OCI-LY7 (cell line): Measurements from ENCODE around the gene JOSD2. TPM values are rescaled to one million over a fixed set of nuclear protein-coding genes. Genes with fewer than 3 reads are reported as not detected.

Experiments used
- BruUV-seq: library from RNA; stranded (reverse); fragments of 400-500 nt; replicated peaks from 2 replicates; lab custom pipeline; 2021; lab: Mats Ljungman, UMichigan
- CTCF ChIA-PET: fragments of 300-600 bp; sonication (Branson Sonifier 250); formaldehyde crosslinking; loops from one replicate; lab custom pipeline; 2022; ENCODE audit warnings: antibody characterized with exemption; ENCODE audit not compliant: unreplicated experiment; lab: Charles Lee
- POLR2A ChIA-PET: fragments of 300-600 bp; sonication (Branson Sonifier 250); formaldehyde crosslinking; loops from one replicate; lab custom pipeline; 2022; ENCODE audit warnings: antibody characterized with exemption; lab: Charles Lee
- DNase-seq: peaks from one replicate; pipeline ENCODE4 v3.0.0-alpha.2; 2015; ENCODE audit warnings: low spot score
- H2AFZ ChIP-seq: fragments of 200-600 bp; sonication (generic), shearing (Covaris generic); 2 replicates; pipeline ENCODE4 v1.6.1; 2014; ENCODE audit warnings: mild to moderate bottlenecking, antibody characterized with exemption, low read length, moderate library complexity
- H3K27ac ChIP-seq: fragments of 200-600 bp; sonication (generic); 2 replicates; pipeline ENCODE4 v1.5.1; 2014; ENCODE audit warnings: mixed run types, low read depth, mild to moderate bottlenecking, moderate library complexity, low read length, inconsistent platforms; ENCODE audit not compliant: poor library complexity, severe bottlenecking
- H3K36me3 ChIP-seq: fragments of 200-600 bp; sonication (generic); 2 replicates; pipeline ENCODE4 v1.6.1; 2014; ENCODE audit warnings: mild to moderate bottlenecking, antibody characterized with exemption, low read length, moderate library complexity, mixed read lengths; ENCODE audit not compliant: insufficient read depth
- H3K4me1 ChIP-seq: fragments of 200-600 bp; sonication (generic); 2 replicates; pipeline ENCODE4 v1.5.1; 2014; ENCODE audit warnings: mild to moderate bottlenecking, low read length; ENCODE audit not compliant: insufficient read depth, poor library complexity, severe bottlenecking
- H3K4me2 ChIP-seq: fragments of 200-600 bp; sonication (generic); 2 replicates; pipeline ENCODE4 v1.6.1; 2014; ENCODE audit warnings: mild to moderate bottlenecking, low read length
- H3K4me3 ChIP-seq: fragments of 200-600 bp; sonication (generic); 2 replicates; pipeline ENCODE4 v1.5.1; 2014; ENCODE audit warnings: mild to moderate bottlenecking, low read depth, low read length; ENCODE audit not compliant: poor library complexity, severe bottlenecking
- H3K79me2 ChIP-seq: fragments of 200-600 bp; sonication (generic); 2 replicates; pipeline ENCODE4 v1.6.1; 2016; ENCODE audit warnings: low read depth, mild to moderate bottlenecking, low read length, moderate library complexity, mixed read lengths; ENCODE audit not compliant: insufficient read depth
- H3K9me2 ChIP-seq: fragments of 200-600 bp; sonication (generic); 2 replicates; pipeline ENCODE4 v1.6.1; 2016; ENCODE audit warnings: mild to moderate bottlenecking, low read length, mixed read lengths; ENCODE audit not compliant: insufficient read depth
- H3K9me3 ChIP-seq: fragments of 200-600 bp; sonication (generic); 2 replicates; pipeline ENCODE4 v1.6.1; 2014; ENCODE audit warnings: mild to moderate bottlenecking, mixed run types, low read length, mixed read lengths
- H4K20me1 ChIP-seq: fragments of 200-600 bp; sonication (generic); 2 replicates; pipeline ENCODE4 v1.6.1; 2014; ENCODE audit warnings: mild to moderate bottlenecking, antibody characterized with exemption, low read length, moderate library complexity, mixed read lengths; ENCODE audit not compliant: insufficient read depth
- EZH2phosphoT487 ChIP-seq: fragments of 200-600 bp; sonication (generic); IDR thresholded peaks from 2 replicates; pipeline ENCODE4 v1.6.1; 2018; ENCODE audit warnings: low read depth, borderline replicate concordance, mild to moderate bottlenecking, mixed run types, antibody characterized with exemption, low read length, moderate library complexity, mixed read lengths
- intact Hi-C: fragments of 100-400 bp; cut with micrococcal nuclease; formaldehyde crosslinking; loops from one replicate; pipeline ENCODE4 v1.10.0; 2022; ENCODE audit not compliant: unreplicated experiment
- total RNA-seq, 2 experiments: library from RNA; depleted of rRNA in 1 of 2; stranded (reverse); fragments of >200 nt in 1 of 2; shearing (Covaris generic) in 1 of 2; gene quantifications; 2 replicates each; pipeline ENCODE4 v1.2.3, GENCODE V29; 2014 to 2022
- TF ChIP-seq, protein P1 (sequence below): fragments of 200-600 bp; sonication (generic); conservative IDR thresholded peaks from 2 replicates; pipeline ENCODE4 v1.5.1; 2014; ENCODE audit warnings: mild to moderate bottlenecking, antibody characterized with exemption, low read length, moderate library complexity, mixed read lengths

JOSD2 gene
- total RNA-seq, 2 experiments from 2014 or later, result 13.0 to 17.8 TPM

GRCh38 chr19:50465986-50466705 lies 44.8 kb downstream of the JOSD2 start:
- no peak overlapping the region for H2AFZ ChIP-seq

DNA sequence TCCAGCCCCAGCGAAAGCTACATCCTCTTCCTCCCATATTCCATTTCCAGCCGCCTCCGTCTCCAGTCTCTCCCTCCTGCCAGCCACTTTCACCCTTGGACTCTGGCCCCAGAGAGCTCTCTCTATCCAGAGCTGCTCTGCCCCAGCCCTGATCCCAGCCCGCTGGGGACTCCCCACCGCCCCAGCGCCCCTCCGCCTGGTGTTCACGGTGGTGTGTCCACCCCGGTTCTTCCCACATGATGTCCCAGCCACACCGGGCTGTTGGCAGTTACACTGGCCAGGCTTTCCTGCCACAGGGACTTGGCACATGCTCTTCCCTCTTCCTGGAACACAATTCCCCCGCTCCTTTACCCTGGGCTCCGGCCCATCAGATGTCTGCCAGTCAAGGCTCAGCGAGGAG lies 46.0 kb downstream of the JOSD2 start:
- H4K20me1 ChIP-seq, result no peaks in the 10 kb centered on the region
- H3K4me2 ChIP-seq, result no peak overlapping the region
- H3K9me2 ChIP-seq, result no peaks in the 10 kb centered on the region
- H3K79me2 ChIP-seq, result no peaks in the 10 kb centered on the region
- intact Hi-C loops, result no loop called here
- DNase-seq, result no peak
- no peak overlapping the region for H3K27ac ChIP-seq
- peaks cover 17% of the 10 kb centered on the region for H3K4me1 ChIP-seq
- H3K9me3 ChIP-seq, result no peaks in the 10 kb centered on the region
- H2AFZ ChIP-seq, result no peak overlapping the region
- CTCF ChIA-PET, result no interaction called here
- POLR2A ChIA-PET, result no interaction called here
- no peaks in the 10 kb centered on the region for H3K36me3 ChIP-seq
- no peak overlapping the region for H3K4me3 ChIP-seq
- TF ChIP-seq EZH2phosphoT487, result no peak
- TF ChIP-seq, protein P1, sequence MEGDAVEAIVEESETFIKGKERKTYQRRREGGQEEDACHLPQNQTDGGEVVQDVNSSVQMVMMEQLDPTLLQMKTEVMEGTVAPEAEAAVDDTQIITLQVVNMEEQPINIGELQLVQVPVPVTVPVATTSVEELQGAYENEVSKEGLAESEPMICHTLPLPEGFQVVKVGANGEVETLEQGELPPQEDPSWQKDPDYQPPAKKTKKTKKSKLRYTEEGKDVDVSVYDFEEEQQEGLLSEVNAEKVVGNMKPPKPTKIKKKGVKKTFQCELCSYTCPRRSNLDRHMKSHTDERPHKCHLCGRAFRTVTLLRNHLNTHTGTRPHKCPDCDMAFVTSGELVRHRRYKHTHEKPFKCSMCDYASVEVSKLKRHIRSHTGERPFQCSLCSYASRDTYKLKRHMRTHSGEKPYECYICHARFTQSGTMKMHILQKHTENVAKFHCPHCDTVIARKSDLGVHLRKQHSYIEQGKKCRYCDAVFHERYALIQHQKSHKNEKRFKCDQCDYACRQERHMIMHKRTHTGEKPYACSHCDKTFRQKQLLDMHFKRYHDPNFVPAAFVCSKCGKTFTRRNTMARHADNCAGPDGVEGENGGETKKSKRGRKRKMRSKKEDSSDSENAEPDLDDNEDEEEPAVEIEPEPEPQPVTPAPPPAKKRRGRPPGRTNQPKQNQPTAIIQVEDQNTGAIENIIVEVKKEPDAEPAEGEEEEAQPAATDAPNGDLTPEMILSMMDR, result no peak
- BruUV-seq, result no TSS peak

More at GRCh38 chr19:50465986-50466705, 44.8 kb downstream of the JOSD2 start:
- Histone ChIP-seq H3K9me3 (no peaks in the 10 kb centered on the region), H4K20me1 (no peaks in the 10 kb centered on the region), H3K79me2 (no peaks in the 10 kb centered on the region), H3K9me2 (no peaks in the 10 kb centered on the region), H3K27ac (no peak overlapping the region), H3K4me2 (no peak overlapping the region), H3K36me3 (no peaks in the 10 kb centered on the region), H3K4me3 (no peak overlapping the region), H3K4me1 (peaks cover 6% of the 10 kb centered on the region)
- CTCF ChIA-PET, result interaction anchor here (0.6 kb wide), 1 partner anchor 98 kb away, joined by 3 read pairs; no protein-coding TSS in a partner anchor
- no TSS peak for BruUV-seq
- POLR2A ChIA-PET, result no interaction called here
- intact Hi-C loops, result no loop called here
- no peak for TF ChIP-seq EZH2phosphoT487
- TF ChIP-seq, protein P1, result peak; percentile 35
- DNase-seq, result no peak

- Histone ChIP-seq H3K79me2 (no peaks in the 10 kb centered on the region), H4K20me1 (no peaks in the 10 kb centered on the region), H3K4me3 (no peak overlapping the region), H3K36me3 (no peaks in the 10 kb centered on the region), H3K9me3 (no peaks in the 10 kb centered on the region), H2AFZ (no peak overlapping the region), H3K27ac (no peak overlapping the region), H3K4me2 (no peak overlapping the region), H3K9me2 (no peaks in the 10 kb centered on the region), H3K4me1 (peaks cover 24% of the 10 kb centered on the region)
- ChIA-PET POLR2A (no interaction called here), CTCF (no interaction called here)
- no TSS peak for BruUV-seq
- TF ChIP-seq, protein P1, result no peak
- TF ChIP-seq EZH2phosphoT487, result no peak
- intact Hi-C loops, result no loop called here
- no peak for DNase-seq
These were observed 46.6 kb downstream of the JOSD2 start for GRCh38 chr19:50464348-50464747.
